GM12874 (cell line): ENCODE measurements around the gene PCDH9.

Experiments
- TF ChIP-seq, protein P1 (sequence below): IDR thresholded peaks from 2 replicates; pipeline ENCODE4 v1.5.1; 2011; ENCODE audit warnings: low read depth, mild to moderate bottlenecking, control low read depth, low read length, moderate library complexity; ENCODE audit not compliant: insufficient read depth

The PCDH9 gene

DNA sequence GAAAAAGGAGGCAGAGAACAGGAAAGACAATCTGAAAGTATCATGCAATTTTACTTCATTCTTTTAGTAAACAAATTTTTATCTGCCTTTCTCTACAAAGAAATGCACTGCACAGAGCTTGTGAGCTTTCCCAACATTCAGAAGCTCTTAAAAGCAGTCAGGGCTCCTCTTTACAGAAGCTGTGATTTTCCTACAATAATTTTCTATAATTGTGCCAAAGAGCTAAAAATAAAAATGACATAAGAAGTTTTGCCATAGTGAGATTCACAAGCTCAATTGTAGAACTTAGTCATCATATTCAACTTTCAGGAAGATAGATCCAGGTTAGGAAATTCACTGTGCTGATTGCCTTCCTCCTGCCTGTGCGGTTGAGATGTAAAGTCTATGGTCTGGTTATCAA, 341.4 kb downstream of the PCDH9 start:
- TF ChIP-seq, protein P1, sequence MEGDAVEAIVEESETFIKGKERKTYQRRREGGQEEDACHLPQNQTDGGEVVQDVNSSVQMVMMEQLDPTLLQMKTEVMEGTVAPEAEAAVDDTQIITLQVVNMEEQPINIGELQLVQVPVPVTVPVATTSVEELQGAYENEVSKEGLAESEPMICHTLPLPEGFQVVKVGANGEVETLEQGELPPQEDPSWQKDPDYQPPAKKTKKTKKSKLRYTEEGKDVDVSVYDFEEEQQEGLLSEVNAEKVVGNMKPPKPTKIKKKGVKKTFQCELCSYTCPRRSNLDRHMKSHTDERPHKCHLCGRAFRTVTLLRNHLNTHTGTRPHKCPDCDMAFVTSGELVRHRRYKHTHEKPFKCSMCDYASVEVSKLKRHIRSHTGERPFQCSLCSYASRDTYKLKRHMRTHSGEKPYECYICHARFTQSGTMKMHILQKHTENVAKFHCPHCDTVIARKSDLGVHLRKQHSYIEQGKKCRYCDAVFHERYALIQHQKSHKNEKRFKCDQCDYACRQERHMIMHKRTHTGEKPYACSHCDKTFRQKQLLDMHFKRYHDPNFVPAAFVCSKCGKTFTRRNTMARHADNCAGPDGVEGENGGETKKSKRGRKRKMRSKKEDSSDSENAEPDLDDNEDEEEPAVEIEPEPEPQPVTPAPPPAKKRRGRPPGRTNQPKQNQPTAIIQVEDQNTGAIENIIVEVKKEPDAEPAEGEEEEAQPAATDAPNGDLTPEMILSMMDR, result no peak

DNA sequence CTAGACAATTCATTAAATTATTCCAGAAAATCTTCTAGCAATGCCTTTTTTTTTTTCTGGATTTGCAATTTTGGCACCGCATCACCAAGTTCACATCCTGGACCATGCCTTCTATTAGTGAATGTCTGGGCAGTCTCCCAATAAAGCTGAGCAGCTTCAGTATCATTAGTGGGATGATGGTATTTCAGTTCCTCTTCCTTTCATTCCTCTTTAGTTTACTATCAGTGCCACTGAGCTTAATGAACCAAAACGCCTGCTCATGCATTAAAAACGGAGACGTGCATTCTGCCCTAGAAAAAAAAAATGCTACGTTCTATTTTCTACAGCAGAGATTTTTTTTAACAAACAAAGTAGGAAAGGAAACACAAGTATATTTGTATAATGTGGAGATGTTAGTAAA, 343.0 kb downstream of the PCDH9 start:
- TF ChIP-seq, protein P1, result no peak

DNA sequence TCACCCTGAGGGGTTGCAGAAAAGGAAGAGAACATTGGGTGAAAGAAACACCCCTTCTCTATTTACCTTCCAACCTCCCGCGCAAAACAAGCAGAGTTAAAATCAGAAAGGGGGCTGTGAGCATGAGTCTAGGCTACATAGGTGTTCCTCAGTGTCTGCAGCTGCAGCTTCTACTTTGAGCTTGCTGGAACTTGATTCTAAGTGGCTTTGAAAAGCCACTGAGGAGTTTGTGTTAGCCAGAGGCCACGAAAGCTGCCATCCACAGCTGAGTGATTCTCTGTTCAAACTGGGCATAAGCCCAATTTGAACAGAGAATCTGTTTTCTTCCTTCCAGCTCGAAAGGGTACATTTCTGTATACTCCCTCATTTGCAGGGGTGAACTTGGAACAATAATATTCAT, 343.9 kb downstream of the PCDH9 start:
- TF ChIP-seq, protein P1, result no peak

DNA sequence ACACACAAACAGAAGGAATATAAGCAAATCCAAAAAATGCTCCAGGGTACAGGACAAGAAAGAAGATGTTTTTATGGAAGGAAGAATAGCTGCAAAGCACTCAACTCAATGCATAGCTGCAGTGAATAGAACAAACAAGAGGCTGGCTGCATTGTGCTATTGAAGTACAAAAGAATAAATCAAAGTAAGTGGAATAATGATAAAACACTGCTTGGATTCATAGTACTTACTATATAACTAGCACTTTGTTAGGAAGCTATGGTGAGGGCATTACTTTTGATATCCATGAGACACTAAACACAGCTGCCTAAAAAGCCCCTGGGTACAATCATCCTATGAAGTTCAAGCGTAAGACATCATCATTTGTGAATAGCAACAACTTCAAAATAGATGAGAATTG, 350.1 kb downstream of the PCDH9 start:
- TF ChIP-seq, protein P1, result no peak

DNA sequence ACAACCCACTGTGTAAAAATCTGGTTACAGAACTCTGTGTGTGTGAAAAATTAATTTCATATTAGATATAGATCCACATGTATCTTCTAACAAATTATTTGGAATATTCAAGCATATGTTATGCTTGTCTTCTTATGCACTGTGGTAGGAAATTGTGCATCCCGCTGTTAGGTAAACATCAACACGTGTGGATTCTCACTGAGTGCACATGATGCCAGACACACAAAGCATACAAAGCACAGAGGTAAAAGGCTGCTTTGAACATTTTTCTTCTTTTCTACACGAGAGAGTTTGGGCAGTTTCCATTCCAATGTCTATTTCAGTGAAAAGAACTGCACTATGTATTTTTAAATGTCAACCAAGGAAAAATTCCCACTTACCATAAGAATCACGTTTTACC, 354.9 kb downstream of the PCDH9 start:
- TF ChIP-seq, protein P1, result no peak

DNA sequence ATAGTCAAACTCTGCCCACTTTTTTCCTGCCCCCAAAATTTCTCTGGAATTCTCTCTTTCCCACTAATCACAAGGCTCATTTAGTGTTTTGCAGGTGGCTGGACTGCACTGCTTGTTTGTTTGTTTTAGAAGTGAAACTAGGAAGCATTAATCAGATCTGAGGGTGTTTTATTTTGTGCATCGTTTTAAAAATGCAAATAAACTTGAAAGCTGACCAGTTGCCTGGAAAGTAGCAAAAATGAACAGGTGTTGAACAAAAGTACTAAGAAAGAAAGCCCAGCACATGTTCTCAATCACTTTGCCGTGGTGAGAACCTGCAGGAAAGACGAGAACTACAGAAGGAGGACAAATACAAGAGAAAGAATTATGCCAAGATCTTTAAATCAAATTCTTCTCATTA, 365.5 kb downstream of the PCDH9 start:
- TF ChIP-seq, protein P1, result no peak

DNA sequence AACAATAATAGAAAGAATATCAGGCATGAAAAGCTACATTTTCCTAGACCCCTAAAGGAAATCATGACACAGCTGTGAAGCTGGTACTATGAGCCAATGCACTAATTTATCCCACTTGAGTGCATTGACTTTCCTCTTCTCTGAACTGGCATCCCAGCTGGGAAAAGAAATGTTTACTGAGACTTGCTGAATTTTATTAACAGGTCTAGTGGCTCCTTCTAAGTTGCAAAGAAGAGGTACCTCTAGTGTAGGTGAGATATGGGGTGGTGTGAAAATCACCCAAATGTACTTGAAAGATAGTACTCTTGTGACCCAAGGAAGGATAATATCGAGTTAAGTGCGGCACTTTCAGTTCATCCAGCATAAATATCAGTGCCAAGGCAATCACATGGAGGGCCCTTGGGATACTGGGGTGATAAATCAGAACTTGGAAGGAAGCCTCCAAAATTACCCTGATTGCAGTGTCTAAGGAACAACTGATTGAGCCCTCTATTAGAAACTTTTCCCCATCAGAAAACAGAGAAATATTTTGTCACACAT, 369.2 kb downstream of the PCDH9 start:
- TF ChIP-seq, protein P1, result no peak
